K562 (cell line): ENCODE data around the gene ESPN. TPM values are rescaled to one million over a fixed set of nuclear protein-coding genes. Genes with fewer than 3 reads are reported as not detected.

Experiments used
- ARID2 ChIP-seq: fragments of 450-650 bp; IDR thresholded peaks from 2 replicates; pipeline ENCODE4 v1.6.1; 2017; ENCODE audit warnings: antibody characterized with exemption, mild to moderate bottlenecking
- BRD4 ChIP-seq: fragments of 200-600 bp; sonication (generic); IDR thresholded peaks from 2 replicates; pipeline ENCODE4 v1.6.1; 2017; ENCODE audit warnings: inconsistent platforms
- CBX1 ChIP-seq: sonication (generic); IDR thresholded peaks from 2 replicates; pipeline ENCODE4 v1.6.1; 2016; ENCODE audit warnings: antibody characterized with exemption, low read depth, mild to moderate bottlenecking
- CTBP1 ChIP-seq: fragments of 450-650 bp; IDR thresholded peaks from 2 replicates; pipeline ENCODE4 v1.6.1; 2016; ENCODE audit warnings: borderline replicate concordance
- GATAD2A ChIP-seq: fragments of 450-650 bp; IDR thresholded peaks from 2 replicates; pipeline ENCODE4 v1.6.1; 2017
- HDAC2 ChIP-seq: fragments of 450-650 bp; IDR thresholded peaks from 2 replicates; pipeline ENCODE4 v1.6.1; 2016; ENCODE audit warnings: mild to moderate bottlenecking
- MCM5 ChIP-seq: fragments of 450-650 bp; IDR thresholded peaks from 2 replicates; pipeline ENCODE4 v1.6.1; 2016; ENCODE audit warnings: low read depth
- MITF ChIP-seq: IDR thresholded peaks from 2 replicates; pipeline ENCODE4 v1.6.1; 2014; ENCODE audit warnings: antibody characterized with exemption
- XRCC3 ChIP-seq: fragments of 450-650 bp; IDR thresholded peaks from 2 replicates; pipeline ENCODE4 v1.6.1; 2017; ENCODE audit warnings: mild to moderate bottlenecking, moderate library complexity
- ZBTB34 ChIP-seq: fragments of 250-450 bp; sonication (Bioruptor Pico); IDR thresholded peaks from 2 replicates; pipeline ENCODE4 v1.8.0; 2021; ENCODE audit warnings: mild to moderate bottlenecking, moderate library complexity
- ZEB2 ChIP-seq: fragments of 450-650 bp; IDR thresholded peaks from 2 replicates; pipeline ENCODE4 v1.6.1; 2016
- ZKSCAN8 ChIP-seq: fragments of 200-800 bp; sonication (Bioruptor generic); IDR thresholded peaks from 2 replicates; pipeline ENCODE4 v1.6.1; 2016; ENCODE audit warnings: missing genetic modification characterization, missing compliant biosample characterization
- ZNF174 ChIP-seq: fragments of 250-450 bp; sonication (Bioruptor Pico); IDR thresholded peaks from 2 replicates; pipeline ENCODE4 v1.4.0; 2020; ENCODE audit warnings: mild to moderate bottlenecking
- polyA plus RNA-seq, 8 experiments: library from polyadenylated mRNA; depleted of rRNA in 4 of 8; stranded (reverse) in 5 of 8; unstranded in 3 of 8; fragments of >200 nt; fragmentation: Nextera tagmentation in 2 of 8; fragmentation: Illumina TruSeq in 1 of 8; extraction: Ambion mirVana in 2 of 8; extraction: Trizol in 1 of 8; gene quantifications; 2 replicates each; pipeline versions ENCODE4 v1.2.1 to v1.2.3, GENCODE V29; 2011 to 2014; ENCODE audit warnings: inconsistent platforms in 1 of 8, missing spikeins in 1 of 8
- total RNA-seq, 7 experiments: library from RNA; depleted of rRNA in 6 of 7; stranded (reverse); fragments of >200 nt in 6 of 7; fragmentation: Illumina TruSeq in 2 of 7; extraction: Trizol in 2 of 7; gene quantifications; 2 replicates each; pipeline versions ENCODE4 v1.2.1 to v1.2.3, GENCODE V29; 2011 to 2021; ENCODE audit warnings: low replicate concordance in 1 of 7
- TF ChIP-seq, protein P1 (sequence below): fragments of 450-650 bp; IDR thresholded peaks from 2 replicates; pipeline ENCODE4 v1.6.1; 2014; ENCODE audit warnings: low read depth, mild to moderate bottlenecking, moderate library complexity, borderline replicate concordance
- TF ChIP-seq, protein P2 (sequence below), 2 experiments: IDR thresholded peaks in 1 of 2; conservative IDR thresholded peaks in 1 of 2; 2 replicates each; pipeline ENCODE4 v1.6.1; 2016; ENCODE audit warnings: low read depth in 2 of 2, mild to moderate bottlenecking in 1 of 2, missing compliant biosample characterization in 1 of 2, missing genetic modification characterization in 1 of 2, moderate library complexity in 1 of 2
- TF ChIP-seq, protein P3 (sequence below), 2 experiments: fragments of 250-450 bp in 1 of 2; fragments of 450-650 bp in 1 of 2; sonication (Bioruptor Pico) in 1 of 2; IDR thresholded peaks; 2 replicates each; pipeline versions ENCODE4 v1.6.1 to v1.8.0; 2016 to 2021; ENCODE audit warnings: mild to moderate bottlenecking in 2 of 2, moderate library complexity in 2 of 2, missing compliant biosample characterization in 1 of 2, missing genetic modification characterization in 1 of 2
- TF ChIP-seq, protein P4 (sequence below): fragments of 250-450 bp; sonication (Bioruptor Pico); IDR thresholded peaks from 2 replicates; pipeline ENCODE4 v1.8.0; 2021; ENCODE audit warnings: moderate library complexity, mild to moderate bottlenecking, inconsistent platforms

Gene ESPN
- total and polyA plus RNA-seq, 9 of the 15 experiments (the other 6 are each of a cell fraction or from before 2014, with no cell fraction given): 0.07 to 1.2 (median 0.45) TPM; not detected in 3

- TF ChIP-seq, protein P1, sequence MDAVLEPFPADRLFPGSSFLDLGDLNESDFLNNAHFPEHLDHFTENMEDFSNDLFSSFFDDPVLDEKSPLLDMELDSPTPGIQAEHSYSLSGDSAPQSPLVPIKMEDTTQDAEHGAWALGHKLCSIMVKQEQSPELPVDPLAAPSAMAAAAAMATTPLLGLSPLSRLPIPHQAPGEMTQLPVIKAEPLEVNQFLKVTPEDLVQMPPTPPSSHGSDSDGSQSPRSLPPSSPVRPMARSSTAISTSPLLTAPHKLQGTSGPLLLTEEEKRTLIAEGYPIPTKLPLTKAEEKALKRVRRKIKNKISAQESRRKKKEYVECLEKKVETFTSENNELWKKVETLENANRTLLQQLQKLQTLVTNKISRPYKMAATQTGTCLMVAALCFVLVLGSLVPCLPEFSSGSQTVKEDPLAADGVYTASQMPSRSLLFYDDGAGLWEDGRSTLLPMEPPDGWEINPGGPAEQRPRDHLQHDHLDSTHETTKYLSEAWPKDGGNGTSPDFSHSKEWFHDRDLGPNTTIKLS: no peak
- TF ChIP-seq XRCC3 (no peak), CBX1 (no peak), ZKSCAN8 (CRISPR knock-in tag) (no peak), MITF (0 out of 2 replicates have a peak, but pooled peaks have one; percentile 9), ZBTB34 (no peak), GATAD2A (peak; percentile 38; the same call in 1 of the 2 replicates), ARID2 (no peak), ZNF174 (CRISPR knock-in tag) (no peak), HDAC2 (peak; percentile 17; the same call in 1 of the 2 replicates), MCM5 (no peak), BRD4 (no peak), ZEB2 (peak; percentile 44; the same call in 1 of the 2 replicates), CTBP1 (peak; percentile 63; the same call in 1 of the 2 replicates)
- TF ChIP-seq, protein P2, sequence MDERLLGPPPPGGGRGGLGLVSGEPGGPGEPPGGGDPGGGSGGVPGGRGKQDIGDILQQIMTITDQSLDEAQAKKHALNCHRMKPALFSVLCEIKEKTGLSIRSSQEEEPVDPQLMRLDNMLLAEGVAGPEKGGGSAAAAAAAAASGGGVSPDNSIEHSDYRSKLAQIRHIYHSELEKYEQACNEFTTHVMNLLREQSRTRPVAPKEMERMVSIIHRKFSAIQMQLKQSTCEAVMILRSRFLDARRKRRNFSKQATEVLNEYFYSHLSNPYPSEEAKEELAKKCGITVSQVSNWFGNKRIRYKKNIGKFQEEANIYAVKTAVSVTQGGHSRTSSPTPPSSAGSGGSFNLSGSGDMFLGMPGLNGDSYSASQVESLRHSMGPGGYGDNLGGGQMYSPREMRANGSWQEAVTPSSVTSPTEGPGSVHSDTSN (CRISPR knock-in tag; IDR thresholded peaks at IDR 0.05; ENCODE audit: low read depth): no peak
- TF ChIP-seq, protein P2 (tag; conservative IDR thresholded peaks at IDR 0.05; ENCODE audit: low read depth): no peak
- TF ChIP-seq, protein P3, sequence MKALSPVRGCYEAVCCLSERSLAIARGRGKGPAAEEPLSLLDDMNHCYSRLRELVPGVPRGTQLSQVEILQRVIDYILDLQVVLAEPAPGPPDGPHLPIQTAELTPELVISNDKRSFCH (CRISPR knock-in tag; IDR thresholded peaks at IDR 0.05): no peak
- TF ChIP-seq, protein P3 (tag; IDR thresholded peaks at IDR 0.05): no peak
- TF ChIP-seq, protein P4, sequence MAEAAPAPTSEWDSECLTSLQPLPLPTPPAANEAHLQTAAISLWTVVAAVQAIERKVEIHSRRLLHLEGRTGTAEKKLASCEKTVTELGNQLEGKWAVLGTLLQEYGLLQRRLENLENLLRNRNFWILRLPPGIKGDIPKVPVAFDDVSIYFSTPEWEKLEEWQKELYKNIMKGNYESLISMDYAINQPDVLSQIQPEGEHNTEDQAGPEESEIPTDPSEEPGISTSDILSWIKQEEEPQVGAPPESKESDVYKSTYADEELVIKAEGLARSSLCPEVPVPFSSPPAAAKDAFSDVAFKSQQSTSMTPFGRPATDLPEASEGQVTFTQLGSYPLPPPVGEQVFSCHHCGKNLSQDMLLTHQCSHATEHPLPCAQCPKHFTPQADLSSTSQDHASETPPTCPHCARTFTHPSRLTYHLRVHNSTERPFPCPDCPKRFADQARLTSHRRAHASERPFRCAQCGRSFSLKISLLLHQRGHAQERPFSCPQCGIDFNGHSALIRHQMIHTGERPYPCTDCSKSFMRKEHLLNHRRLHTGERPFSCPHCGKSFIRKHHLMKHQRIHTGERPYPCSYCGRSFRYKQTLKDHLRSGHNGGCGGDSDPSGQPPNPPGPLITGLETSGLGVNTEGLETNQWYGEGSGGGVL (CRISPR knock-in tag): no peak
Measured at GRCh38 chr1:6475381-6476133, 51.0 kb downstream of the ESPN start (continued).
